Liver (tissue), 3 donors: ENCODE results near the gene ARHGAP1.

ENCODE experiments used
- RAD21 ChIP-seq, 2 donors: IDR thresholded peaks; 2 replicates each; pipeline ENCODE4 v1.6.1; 2016; ENCODE audit warnings: antibody characterized with exemption in 2 of 2, mild to moderate bottlenecking in 2 of 2
- TAF1 ChIP-seq: conservative IDR thresholded peaks from 2 replicates; pipeline ENCODE4 v1.6.1; 2016; ENCODE audit warnings: antibody characterized with exemption, mild to moderate bottlenecking
- TF ChIP-seq, protein P1 (sequence below): fragments of 150-350 bp; IDR thresholded peaks from 2 replicates; pipeline ENCODE4 v1.5.1; 2017; ENCODE audit warnings: improper control_type of control experiment, low read depth, low read length; ENCODE audit not compliant: missing input control
- donor health status: healthy.
- donor health status: healthy.

DNA sequence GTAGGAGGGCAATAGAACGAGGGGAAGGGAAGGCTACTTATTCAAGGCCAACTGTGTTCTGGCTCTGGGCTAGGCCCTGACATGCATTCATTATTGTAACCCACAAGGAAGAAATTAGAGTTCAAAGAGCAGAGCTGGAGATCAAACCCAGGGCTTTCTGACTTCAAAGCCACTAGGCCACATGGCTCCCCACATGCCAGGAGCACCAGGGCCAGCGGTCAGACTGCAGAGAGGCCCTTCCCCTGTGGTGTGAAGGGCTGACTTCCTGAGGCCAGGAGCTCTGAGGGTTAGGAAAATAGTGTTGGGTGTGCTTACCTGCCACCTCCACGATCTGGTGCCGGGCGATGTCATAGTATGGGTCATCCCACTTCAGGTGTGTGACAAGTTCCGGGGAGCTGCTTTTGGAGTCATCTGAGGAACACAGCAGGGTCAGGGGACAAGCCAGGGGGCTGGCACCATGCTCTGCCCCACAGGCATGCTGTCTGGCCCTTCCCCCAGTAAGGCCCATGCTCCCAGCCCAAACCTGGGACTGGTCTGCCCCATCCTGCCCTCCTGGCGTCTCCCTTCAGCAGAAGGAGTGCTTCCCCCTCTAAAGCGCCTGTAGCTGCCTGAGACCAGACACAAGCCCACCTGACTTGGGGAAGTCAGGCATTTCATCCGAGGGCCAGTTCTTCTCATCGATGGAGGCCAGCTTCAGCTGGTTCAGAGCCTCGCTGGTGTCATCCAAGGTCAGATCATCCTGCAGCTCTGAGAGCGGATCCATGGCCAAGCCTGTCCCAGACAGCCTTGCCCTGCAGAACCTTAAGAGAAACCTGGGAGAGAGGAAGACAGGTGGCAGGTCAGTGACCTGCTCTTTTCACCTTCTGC, 4.8 kb downstream of the ARHGAP1 start:
- TF ChIP-seq, protein P1, sequence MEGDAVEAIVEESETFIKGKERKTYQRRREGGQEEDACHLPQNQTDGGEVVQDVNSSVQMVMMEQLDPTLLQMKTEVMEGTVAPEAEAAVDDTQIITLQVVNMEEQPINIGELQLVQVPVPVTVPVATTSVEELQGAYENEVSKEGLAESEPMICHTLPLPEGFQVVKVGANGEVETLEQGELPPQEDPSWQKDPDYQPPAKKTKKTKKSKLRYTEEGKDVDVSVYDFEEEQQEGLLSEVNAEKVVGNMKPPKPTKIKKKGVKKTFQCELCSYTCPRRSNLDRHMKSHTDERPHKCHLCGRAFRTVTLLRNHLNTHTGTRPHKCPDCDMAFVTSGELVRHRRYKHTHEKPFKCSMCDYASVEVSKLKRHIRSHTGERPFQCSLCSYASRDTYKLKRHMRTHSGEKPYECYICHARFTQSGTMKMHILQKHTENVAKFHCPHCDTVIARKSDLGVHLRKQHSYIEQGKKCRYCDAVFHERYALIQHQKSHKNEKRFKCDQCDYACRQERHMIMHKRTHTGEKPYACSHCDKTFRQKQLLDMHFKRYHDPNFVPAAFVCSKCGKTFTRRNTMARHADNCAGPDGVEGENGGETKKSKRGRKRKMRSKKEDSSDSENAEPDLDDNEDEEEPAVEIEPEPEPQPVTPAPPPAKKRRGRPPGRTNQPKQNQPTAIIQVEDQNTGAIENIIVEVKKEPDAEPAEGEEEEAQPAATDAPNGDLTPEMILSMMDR = no peak
- TF ChIP-seq TAF1 (no peak), RAD21 (IDR thresholded peaks at IDR 0.05) (no peak)
